Measurements from ENCODE around the gene MAP2K1.
"Not testable (repeated sequence)": the region's sequence is repeated elsewhere in the genome, so short reads cannot be mapped to it uniquely, and the experiment has no call there.

MAP2K1 gene

DNA sequence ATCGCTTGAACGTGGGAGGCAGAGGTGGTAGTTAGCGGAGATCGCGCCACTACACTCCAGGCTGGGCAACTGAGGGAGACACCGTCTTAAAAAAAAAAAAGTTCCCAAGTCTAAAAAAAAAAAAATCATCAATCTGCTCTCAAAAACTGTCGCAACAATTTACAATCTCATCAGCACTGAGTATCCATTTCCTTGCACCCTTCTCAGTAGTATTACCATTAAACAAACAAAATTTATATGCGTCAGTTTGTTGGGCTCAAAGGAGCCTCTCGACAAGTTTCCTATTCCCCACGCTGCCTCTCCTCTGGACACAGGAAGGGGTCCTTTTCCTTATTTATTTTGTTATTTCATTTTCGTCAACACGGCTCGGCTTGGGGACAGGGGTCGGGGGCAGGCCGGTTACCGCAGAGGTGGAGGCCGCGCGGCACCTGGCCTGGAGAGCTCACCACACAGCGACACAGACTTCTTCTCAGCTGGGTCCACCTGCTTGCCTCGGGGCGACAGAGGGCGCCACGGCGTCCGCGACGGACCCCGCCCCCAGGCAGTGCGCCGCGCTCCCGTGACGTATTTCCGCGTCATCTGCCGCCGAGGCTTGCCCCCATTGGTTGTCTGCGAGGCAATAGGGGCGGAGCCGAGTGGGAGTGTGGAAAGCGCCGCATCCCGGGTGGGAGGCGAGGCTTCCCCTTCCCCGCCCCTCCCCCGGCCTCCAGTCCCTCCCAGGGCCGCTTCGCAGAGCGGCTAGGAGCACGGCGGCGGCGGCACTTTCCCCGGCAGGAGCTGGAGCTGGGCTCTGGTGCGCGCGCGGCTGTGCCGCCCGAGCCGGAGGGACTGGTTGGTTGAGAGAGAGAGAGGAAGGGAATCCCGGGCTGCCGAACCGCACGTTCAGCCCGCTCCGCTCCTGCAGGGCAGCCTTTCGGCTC, at the start of gene MAP2K1:
Gene MAP2K1, plus strand, starts transcription at position 709 of the 920 bp plus-strand sequence. CDS start 436 bp downstream, outside the sequence.
- DNase-seq = peak; percentile 97

DNA sequence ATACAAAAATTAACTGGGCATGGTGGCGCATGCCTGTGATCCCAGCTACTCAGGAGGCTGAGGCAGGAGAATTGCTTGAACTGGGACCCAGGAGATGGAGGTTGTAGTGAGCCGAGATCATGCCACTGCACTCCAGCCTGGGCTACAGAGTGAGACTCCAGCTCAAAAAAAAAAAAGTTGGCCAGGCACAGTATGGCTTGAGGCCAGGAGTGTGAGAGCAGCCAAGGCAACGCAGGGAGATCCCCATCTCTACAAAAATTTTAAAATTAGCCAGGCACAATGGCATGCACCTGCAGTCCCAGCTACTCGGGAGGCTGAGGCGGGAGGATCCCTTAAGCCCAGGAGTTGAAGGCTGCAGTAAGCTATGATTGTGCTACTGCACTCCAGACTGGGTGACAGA, 38.2 kb upstream of the MAP2K1 start:
- DNase-seq = not testable (repeated sequence)

DNA sequence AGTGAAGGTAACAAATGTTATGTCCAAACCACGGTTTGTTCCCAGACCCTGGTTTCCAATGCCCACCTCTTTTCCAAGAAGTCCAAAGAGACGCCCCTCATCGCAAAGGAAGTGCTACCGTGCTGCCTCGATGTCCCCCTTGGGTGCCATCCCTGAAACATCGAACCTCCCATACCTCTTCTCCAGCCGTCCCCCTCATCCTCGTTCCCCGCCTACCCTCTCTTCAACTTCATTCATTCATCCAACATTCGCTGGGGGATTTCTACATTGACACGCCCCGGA, 30.7 kb upstream of the MAP2K1 start:
- no peak for DNase-seq

DNA sequence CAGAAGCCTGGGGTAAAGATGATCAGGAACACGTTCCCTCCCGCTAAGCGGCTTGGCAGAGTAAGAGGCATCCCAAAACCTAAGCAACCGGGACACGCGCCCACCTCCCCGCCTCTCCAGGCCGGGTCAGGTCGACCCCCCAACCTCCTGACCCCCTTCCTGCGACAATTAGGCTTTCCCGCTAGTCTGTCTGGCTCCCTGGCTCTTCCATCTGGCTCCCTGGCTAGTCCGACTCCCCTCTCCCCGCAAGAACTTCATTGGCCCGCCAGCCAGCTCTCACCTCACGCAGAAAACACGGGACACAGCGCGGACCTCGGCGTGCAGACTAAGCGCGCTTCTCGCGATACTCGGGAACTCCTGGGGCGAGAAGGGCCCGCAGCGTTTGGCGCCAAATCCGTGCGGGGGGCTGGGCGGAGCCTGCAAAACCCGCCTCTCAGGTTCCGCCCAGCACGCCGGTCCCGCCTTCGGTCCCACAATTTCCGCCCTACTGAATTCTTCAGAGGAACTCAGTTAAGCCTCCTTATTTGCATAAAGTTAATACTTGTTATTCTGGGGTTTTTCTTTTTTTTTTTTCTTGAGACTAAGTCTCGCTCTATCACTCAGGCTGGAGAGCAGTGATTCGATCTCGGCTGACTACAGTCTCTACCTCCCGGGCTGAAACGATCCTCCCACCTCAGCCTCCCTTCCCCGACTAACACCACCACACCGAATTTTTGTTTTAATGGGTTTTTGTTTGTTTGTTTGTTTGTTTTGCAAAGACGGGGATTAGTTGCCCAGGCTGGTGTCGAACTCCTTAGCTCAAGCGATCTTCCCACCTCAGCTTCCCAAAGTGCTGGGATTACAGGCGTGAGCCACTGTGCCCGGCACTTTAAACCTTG, 30.1 kb upstream of the MAP2K1 start, which contains the start of gene TIPIN:
Gene TIPIN, minus strand, starts transcription at position 327 of the 878 bp plus-strand sequence. CDS start 3,738 bp downstream, outside the sequence.
- DNase-seq = peak; percentile 97

DNA sequence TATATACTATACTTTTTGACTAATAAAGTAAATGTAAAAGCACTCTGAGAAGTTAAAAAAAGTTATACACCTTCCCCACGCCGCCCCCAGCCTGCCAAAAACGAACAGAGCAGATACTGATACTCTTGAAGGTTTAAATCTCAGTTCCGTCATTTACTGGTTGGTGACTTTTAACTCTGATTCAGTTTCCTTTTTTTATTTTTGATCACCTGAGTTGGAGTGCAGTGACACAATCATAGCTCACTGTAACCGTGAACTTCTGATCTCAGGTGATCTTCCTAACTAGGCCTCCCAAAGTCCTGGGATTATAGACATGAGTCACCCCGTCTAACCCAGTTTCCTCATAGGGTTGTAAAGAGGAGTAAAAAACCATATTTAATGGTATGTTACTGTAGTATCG, 27.0 kb upstream of the MAP2K1 start:
- no peak for DNase-seq

DNA sequence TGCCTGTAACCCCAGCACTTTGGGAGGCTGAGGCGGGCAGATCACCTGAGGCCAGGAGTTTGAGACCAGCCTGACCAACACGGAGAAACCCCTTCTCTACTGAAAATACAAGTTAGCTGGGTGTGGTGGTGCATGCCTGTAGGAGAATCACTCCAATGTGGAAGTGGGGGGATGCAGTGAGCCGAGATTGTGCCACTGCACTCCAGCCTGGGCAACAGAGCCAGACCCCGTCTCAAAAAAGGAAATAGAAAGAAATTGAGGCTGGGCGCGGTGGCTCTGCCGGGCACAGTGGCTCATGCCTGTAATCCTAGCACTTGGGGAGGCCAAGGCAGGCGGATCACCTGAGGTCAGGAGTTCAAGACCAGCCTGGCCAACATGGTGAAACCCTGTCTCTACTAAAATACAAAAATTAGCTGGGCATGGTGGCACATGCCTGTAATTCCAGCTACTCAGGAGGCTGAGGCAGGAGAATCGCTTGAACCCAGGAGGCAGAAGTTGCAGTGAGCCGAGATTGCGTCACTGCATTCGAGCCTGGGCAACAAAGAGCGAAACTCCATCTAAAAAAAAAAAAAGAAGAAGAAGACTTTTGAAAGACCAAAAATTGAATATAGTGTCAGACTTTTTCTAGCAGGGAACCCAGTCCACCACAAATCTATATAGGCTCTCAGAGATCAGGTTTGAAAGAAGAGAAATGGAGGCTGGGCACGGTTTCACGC, 24.8 kb upstream of the MAP2K1 start:
- not testable (repeated sequence) for DNase-seq

DNA sequence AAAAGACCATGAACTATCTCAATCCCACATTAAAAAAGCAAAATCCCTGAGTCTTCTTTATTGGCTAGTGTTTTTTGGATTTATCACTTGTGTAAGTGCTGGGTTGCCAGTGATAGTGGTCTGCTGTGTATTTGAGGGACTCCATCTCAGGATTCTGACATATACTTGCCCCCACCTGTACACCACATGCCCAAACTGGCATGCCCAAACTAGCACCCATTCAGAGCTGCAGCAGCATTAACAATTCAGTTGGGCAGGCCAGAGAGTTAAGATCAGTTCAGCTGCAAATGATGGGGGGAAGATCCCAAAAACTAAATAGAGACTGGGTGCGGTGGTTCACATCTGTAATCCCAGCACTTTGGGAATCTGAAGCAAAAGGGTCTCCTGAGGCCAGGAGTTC, 23.9 kb upstream of the MAP2K1 start:
- DNase-seq = no peak

DNA sequence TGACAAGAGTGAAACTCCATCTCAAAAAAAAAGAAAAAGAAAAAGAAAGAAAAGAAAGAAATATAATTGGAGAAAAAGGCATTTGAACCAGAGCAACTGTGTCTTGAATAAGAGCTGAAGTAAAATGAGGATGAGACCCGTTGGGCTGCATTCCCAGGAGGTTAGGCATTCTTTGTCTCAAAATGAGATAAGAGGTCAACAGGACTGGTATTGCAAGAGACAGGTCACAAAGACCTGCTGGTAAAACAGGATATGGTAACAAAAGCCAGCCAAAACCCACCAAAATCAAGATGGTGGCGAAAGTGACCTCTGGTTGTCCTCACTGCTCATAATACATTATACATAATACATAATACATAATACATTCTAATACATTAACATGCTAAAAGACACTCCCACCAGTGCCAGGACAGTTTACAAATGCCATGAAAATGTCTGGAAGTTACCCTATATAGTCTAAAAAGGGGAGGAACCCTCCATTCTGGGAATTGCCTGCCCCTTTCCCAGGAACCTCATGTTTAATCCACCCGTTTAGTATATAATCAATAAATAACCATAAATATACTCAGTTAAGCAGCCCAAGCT, 21.7 kb upstream of the MAP2K1 start:
- DNase-seq = no peak

DNA sequence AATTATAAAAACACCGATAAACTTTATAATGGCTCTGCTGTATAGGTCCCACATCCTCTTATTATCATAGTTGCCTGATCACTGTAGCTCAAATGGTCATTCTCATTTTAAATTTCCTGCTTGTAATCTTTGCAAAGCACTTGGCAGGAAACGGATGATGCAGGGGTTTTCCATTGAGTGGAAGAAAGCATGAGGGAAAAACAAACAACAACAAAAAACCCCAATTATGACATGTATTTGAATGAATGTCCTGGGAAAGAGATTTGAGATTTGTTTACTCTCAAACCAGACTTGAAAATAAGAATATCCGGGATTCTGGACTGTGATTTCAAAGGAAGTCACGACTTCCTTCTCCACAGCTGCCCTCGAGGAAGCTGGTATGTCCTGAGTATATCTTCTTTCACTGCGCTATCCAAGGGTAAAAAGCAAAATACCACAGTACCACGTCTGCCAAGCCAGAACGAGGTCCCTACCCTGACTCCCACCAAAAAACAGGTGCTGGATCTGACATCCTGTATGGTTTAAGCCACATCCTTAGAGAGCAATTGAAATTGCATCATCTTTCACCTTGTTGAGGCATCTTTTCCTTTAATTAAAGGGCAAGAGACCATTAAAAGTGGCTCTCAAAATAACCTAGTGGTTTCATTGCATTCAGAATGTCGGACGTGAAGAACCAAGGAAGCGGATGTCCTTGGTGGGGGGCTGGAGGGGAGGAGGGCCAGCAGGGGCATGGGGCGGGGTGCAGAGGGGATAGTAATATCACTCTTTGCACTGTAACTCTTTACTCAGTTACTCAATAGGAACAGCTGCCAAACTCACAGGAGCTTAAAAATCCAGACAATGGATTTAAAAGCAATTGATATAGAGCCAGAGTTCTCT, 16.7 kb upstream of the MAP2K1 start:
- DNase-seq = peak; percentile 30

DNA sequence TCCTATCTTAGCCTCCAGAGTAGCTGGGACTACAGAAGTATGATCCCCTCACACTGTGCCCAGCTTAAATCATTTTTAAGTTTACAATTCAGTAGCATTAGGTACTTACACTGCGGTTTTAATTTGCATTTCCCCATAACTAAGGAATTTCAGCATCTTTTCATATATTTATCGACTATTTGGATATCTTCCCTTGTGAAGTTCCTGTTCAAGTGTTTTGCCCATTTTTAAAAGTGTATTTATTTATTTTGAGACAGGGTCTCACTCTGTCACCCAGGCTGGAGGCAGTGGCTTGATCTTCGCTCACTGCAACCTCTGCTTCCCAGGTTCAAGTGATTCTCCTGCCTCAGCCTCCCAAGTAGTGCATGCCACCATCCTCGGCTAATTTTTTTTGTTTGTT, 12.5 kb upstream of the MAP2K1 start:
- DNase-seq = no peak

DNA sequence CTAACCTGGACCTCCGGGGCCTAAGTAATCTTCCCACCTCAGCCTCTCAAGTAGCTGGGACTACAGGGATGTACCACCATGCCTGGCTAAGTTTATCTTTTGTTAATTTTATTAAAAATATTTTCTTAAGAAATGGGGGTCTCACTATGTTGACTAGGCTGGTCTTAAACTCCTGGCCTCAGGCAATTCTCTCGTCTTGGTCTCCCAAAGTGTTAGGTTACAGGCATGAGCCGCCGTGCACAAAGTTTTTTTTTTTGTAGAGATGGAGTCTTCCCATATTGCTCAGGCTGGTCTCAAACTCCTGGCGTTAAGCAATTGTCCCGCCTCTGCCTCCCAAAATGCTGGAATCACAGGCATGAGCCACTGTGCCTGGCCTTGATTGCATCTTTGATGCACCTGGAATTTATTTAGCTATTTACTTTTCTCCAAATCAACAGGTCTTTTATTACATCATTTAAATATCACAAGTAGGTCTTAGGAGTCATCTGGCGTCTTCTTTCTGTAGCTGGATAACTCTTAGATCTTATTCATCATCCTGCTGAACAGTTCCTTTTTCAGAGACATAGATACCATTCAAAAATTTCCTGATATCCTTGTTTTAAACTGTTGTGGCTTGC, 7.8 kb upstream of the MAP2K1 start:
- no peak for DNase-seq

DNA sequence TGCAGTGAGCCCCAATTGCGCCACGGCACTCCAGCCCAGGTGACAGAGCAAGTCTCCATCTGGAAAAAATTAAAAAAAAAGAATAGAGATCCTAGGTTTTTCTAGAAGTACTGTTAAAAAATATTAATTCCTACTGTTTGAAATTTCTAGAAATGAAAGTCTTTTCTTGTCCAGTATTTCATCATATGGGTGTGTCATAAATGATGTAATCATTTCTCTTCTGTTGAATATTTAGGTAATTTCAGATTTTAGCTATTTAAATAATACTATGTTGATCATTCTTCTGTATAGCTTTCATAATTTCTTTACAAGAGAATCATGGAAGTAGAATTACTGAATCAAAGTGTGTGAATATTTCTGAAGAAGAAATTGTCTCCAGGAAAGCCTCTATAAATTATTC, 5.3 kb upstream of the MAP2K1 start:
- DNase-seq = not testable (repeated sequence)

DNA sequence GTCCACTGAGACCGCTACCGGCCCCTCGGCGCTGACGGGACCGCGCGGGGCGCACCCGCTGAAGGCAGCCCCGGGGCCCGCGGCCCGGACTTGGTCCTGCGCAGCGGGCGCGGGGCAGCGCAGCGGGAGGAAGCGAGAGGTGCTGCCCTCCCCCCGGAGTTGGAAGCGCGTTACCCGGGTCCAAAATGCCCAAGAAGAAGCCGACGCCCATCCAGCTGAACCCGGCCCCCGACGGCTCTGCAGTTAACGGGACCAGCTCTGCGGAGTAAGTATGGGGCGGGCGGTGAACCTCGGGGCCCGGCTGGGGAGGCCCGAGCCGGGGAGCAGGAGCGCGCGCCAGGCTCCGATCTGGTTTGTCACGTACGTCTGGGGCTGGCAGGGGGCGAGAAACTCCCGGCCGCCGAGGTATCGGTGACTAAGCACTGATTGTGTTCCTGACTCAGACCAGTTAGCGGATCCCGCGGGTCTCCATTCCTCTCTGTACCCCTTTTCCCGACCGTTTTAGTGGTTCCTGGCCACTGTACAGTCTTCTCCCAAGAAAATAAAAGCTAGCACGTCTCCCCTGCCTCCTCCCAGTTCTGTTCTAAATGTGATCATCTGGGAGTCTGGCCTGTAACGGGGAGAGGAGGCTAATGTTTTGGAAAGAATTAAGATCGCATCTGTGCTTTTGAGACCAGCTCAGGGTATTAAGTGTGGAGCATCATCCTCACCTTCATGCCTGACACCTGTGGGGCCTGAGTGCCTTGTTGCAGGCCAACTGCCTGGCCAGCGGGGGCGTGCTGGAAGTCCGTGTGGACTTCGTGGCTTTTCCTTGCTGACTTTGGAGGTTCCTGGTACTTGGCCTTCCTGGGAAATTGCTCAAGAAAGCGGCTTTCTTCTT, 691 bp downstream of the MAP2K1 start:
- peak; percentile 72 for DNase-seq

DNA sequence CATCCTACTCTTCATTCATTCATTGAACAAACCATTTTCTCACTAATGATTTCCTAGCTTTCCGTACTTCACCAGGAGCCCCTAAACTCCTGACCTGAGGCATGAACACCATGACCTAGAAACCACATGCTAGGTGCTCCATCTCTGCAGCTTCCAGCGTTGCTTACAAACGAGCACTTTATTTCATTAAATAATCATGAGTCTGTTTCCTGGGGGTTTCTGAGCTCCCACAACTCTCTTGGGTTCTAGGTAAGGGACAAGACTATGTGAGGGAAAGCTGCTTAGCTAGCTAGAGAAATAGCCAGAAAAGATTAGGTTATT, 1.3 kb downstream of the MAP2K1 start:
- DNase-seq = no peak

DNA sequence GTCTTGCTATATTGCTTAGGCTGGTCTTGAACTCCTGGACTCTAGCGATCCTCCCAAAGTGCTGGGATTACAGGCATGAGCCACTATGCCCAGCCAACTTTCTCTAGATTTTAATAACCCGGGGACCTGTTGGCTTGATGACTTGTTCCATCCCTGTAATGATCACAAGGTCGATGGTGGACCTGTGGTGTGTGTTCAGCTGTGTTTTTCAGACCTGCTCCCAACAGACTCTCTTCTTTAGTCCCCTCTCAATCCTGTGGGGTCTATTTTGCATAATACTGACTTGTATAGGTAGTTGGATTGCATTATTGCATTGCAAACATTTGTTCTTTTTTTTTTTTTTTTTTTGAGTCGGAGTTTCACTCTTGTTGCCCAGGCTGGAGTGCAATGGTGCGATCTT, 1.9 kb downstream of the MAP2K1 start:
- DNase-seq = no peak

DNA sequence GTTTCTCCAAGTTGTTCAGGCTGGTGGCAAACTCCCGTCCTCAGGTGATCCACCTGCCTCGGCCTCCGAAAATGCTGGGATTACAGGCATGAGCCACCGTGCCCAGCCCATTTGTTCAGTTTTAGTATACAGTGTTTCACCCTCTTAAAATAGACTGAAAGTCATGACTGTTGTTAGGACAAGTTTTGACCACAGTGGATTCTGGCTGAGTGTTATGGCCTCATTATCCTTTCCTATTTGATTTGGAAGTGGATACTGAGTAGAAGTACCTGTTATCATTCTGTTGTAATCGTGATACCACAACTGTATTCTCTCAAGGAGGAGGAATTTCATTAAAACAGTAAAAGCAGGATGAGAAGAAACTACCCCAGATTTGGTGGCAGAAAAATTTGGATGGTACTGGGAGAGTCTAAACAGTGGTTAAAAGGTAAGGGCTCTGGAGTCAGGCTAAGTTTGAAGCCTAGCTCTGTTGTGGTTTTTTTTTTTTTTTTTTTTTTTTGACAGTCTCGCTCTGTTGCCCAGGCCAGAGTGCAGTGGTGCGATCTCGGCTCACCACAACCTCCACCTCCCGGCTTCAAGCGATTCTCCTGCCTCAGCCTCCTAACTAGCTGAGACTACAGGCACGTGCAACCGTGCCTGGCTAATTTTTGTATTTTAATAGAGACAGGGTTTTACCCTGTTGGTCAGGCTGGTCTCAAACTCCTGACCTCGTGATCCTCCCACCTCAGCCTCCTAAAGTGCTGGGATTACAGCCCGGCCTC, 2.6 kb downstream of the MAP2K1 start:
- DNase-seq = no peak

DNA sequence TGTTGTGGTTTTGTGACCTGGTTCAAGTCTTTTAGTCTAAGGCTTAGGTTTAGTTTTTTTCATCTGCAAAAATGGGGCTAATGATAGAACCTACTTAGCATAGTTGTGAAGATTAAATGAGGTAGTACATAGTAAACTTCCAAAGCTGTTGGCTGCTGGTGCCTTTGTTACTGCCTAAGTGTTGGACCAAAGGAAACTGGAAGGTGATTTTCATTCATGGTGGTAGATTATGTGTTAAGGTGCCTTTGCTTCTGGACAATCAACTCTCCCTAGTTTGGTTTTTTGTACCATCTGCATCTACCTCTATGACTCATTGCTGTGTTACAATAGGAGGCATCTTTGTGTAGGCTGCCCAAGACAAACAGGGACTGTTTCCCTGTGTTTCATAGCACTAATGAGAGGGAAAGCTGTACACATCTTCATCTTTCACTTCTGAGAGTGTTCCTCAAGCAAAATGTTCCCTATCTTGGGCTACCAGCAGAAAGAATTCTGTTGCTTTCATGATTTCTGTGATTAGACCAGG, 3.2 kb downstream of the MAP2K1 start:
- no peak for DNase-seq

DNA sequence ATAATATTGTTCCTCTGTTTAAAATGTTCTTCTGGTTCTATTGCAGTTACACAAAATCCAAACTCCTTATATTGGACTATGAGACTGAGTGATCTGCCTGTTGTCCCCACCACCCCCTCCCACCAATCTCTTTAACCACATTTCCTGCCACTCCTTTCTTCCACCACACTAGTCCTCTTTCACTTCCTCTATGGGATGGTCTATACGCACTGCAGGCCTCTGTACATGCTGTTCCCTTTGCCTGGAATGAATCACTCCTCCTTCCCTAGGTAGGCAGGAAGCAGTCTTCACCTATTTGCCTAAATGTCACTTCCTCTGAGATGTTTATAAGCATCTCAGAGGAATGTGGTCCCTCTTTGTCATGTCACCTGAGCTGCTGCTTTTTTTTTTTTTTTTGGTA, 4.0 kb downstream of the MAP2K1 start:
- DNase-seq = peak; percentile 57

DNA sequence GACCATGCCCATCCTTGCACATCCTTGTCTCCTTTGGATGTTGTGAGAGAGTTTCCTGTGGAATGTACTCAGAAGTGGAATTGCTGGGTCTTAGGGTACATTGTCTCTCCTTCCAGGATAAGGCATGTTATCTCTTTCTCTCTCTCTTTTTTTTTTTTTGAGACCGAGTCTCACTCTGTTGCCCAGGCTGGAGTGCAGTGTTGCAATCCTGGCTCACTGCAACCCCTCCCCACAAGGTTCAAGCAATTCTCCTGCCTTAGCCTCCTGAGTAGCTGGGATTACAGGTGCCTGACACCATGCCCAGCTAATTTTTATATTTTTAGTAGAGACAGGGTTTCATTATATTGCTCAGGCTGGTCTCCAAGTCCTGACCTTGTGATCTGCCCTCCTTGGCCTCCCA, 6.3 kb downstream of the MAP2K1 start:
- DNase-seq = not testable (repeated sequence)
